ENCODE results near the gene PLXNA4. TPM values are rescaled to one million over a fixed set of nuclear protein-coding genes. Genes with fewer than 3 reads are reported as not detected.

PLXNA4 gene
- total RNA-seq, 1 donor from 2014 or later = 3.3 TPM

DNA sequence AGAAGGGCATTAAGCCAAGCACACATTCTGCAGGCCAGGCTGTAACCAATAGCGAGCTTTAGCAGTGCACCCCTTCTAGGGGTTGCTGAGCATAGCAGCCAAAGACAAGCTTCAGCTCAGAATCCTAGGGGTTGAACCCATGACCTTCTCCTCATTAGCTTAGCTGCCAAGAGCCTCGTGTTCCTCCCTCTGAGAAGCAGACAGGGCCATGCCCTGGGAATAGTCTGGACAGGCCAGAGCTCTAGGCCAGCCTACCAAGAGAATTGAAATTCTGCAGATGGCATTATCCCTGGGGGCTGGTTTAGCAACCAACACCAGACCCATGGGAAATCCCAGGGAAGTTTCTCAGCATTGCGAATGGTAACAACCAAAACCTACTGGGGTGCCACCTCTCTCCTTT, 77.2 kb downstream of the PLXNA4 start:
- Mint-ChIP-seq H3K27ac (ENCODE audit: unreplicated experiment) (no peak overlapping the region), H3K4me3 (ENCODE audit: unreplicated experiment) (no peak overlapping the region), H3K9me3 (ENCODE audit: unreplicated experiment) (peaks cover 1% of the 10 kb centered on the region), H3K27me3 (ENCODE audit: low read depth, unreplicated experiment) (peaks cover 62% of the 10 kb centered on the region), H3K36me3 (ENCODE audit: low read depth, unreplicated experiment) (no peaks in the 10 kb centered on the region), H3K4me1 (ENCODE audit: low read depth, unreplicated experiment) (no peaks in the 10 kb centered on the region)
- Histone ChIP-seq H3K79me2 (ENCODE audit: insufficient read depth, low read length) (no peaks in the 10 kb centered on the region), H3K27me3 (ENCODE audit: insufficient read depth, low read length) (no peaks in the 10 kb centered on the region), H2AFZ (ENCODE audit: low read depth, low read length) (no peak overlapping the region), H3K4me1 (ENCODE audit: insufficient read depth, low read length) (peaks cover 3% of the 10 kb centered on the region), H3K4me2 (ENCODE audit: low read length) (no peak overlapping the region), H3K9me3 (ENCODE audit: insufficient read depth, low read depth, low read length) (no peaks in the 10 kb centered on the region), H3K4me3 (ENCODE audit: insufficient read depth, low read depth, low read length) (no peak overlapping the region), H3K9ac (ENCODE audit: low read length) (no peak overlapping the region), H4K20me1 (ENCODE audit: insufficient read depth, low read length) (no peaks in the 10 kb centered on the region), H3K27ac (ENCODE audit: low read depth, low read length) (no peak overlapping the region), H3K36me3 (ENCODE audit: insufficient read depth, low read length) (no peaks in the 10 kb centered on the region)
- TF ChIP-seq EZH2 (IDR thresholded peaks at IDR 0.05; ENCODE audit: insufficient read depth, low read length) = no peak
- TF ChIP-seq CTCF (IDR thresholded peaks at IDR 0.05; ENCODE audit: insufficient read depth, low read depth, low read length) = no peak
- DNase-seq (ENCODE audit: low read depth) (no peak), FAIRE-seq (no peak)

GRCh38 chr7:132498319-132498718, 78.0 kb downstream of the PLXNA4 start:
- Mint-ChIP-seq H3K36me3 (ENCODE audit: low read depth, unreplicated experiment) (no peaks in the 10 kb centered on the region), H3K4me1 (ENCODE audit: low read depth, unreplicated experiment) (no peaks in the 10 kb centered on the region), H3K9me3 (ENCODE audit: unreplicated experiment) (peaks cover 1% of the 10 kb centered on the region), H3K4me3 (ENCODE audit: unreplicated experiment) (no peak overlapping the region), H3K27ac (ENCODE audit: unreplicated experiment) (no peak overlapping the region), H3K27me3 (ENCODE audit: low read depth, unreplicated experiment) (peaks cover 57% of the 10 kb centered on the region)
- Histone ChIP-seq H3K9me3 (ENCODE audit: insufficient read depth, low read depth, low read length) (no peaks in the 10 kb centered on the region), H3K27me3 (ENCODE audit: insufficient read depth, low read length) (no peaks in the 10 kb centered on the region), H3K27ac (ENCODE audit: low read depth, low read length) (no peak overlapping the region), H2AFZ (ENCODE audit: low read depth, low read length) (no peak overlapping the region), H4K20me1 (ENCODE audit: insufficient read depth, low read length) (no peaks in the 10 kb centered on the region), H3K9ac (ENCODE audit: low read length) (no peak overlapping the region), H3K4me1 (ENCODE audit: insufficient read depth, low read length) (peaks cover 3% of the 10 kb centered on the region), H3K36me3 (ENCODE audit: insufficient read depth, low read length) (no peaks in the 10 kb centered on the region), H3K79me2 (ENCODE audit: insufficient read depth, low read length) (no peaks in the 10 kb centered on the region), H3K4me2 (ENCODE audit: low read length) (no peak overlapping the region), H3K4me3 (ENCODE audit: insufficient read depth, low read depth, low read length) (no peak overlapping the region)
- TF ChIP-seq EZH2 (IDR thresholded peaks at IDR 0.05; ENCODE audit: insufficient read depth, low read length) (no peak), CTCF (IDR thresholded peaks at IDR 0.05; ENCODE audit: insufficient read depth, low read depth, low read length) (no peak)
- DNase-seq (ENCODE audit: low read depth) = no peak
- no peak for FAIRE-seq

- DNase-seq (ENCODE audit: low read depth) (no peak), FAIRE-seq (no peak)
- Histone ChIP-seq H3K9ac (ENCODE audit: low read length) (no peak overlapping the region), H4K20me1 (ENCODE audit: insufficient read depth, low read length) (no peaks in the 10 kb centered on the region), H3K27me3 (ENCODE audit: insufficient read depth, low read length) (no peaks in the 10 kb centered on the region), H3K4me2 (ENCODE audit: low read length) (no peak overlapping the region), H3K9me3 (ENCODE audit: insufficient read depth, low read depth, low read length) (no peaks in the 10 kb centered on the region), H3K36me3 (ENCODE audit: insufficient read depth, low read length) (no peaks in the 10 kb centered on the region), H3K4me1 (ENCODE audit: insufficient read depth, low read length) (peaks cover 3% of the 10 kb centered on the region), H2AFZ (ENCODE audit: low read depth, low read length) (no peak overlapping the region), H3K4me3 (ENCODE audit: insufficient read depth, low read depth, low read length) (no peak overlapping the region), H3K79me2 (ENCODE audit: insufficient read depth, low read length) (no peaks in the 10 kb centered on the region), H3K27ac (ENCODE audit: low read depth, low read length) (no peak overlapping the region)
- Mint-ChIP-seq H3K4me1 (ENCODE audit: low read depth, unreplicated experiment) (no peaks in the 10 kb centered on the region), H3K4me3 (ENCODE audit: unreplicated experiment) (no peak overlapping the region), H3K36me3 (ENCODE audit: low read depth, unreplicated experiment) (no peaks in the 10 kb centered on the region), H3K27ac (ENCODE audit: unreplicated experiment) (no peak overlapping the region), H3K9me3 (ENCODE audit: unreplicated experiment) (no peaks in the 10 kb centered on the region), H3K27me3 (ENCODE audit: low read depth, unreplicated experiment) (peaks cover 53% of the 10 kb centered on the region)
- no peak for TF ChIP-seq EZH2 (IDR thresholded peaks at IDR 0.05; ENCODE audit: insufficient read depth, low read length)
- no peak for TF ChIP-seq CTCF (IDR thresholded peaks at IDR 0.05; ENCODE audit: insufficient read depth, low read depth, low read length)
These were observed 79.2 kb downstream of the PLXNA4 start for GRCh38 chr7:132497098-132497497.

Measured in astrocyte (in vitro differentiated cells and primary cell).